Measurements from ENCODE around the gene BTBD18.

BTBD18 gene

GRCh38 chr11:57775491-57775890 lies 23.9 kb upstream of the BTBD18 start:
- no peak for DNase-seq

GRCh38 chr11:57773026-57773598 lies 21.5 kb upstream of the BTBD18 start:
- no peak for DNase-seq

- no peak for DNase-seq
These were observed 20.9 kb upstream of the BTBD18 start for GRCh38 chr11:57772562-57772961.

GRCh38 chr11:57771365-57771764 lies 19.7 kb upstream of the BTBD18 start:
- no peak for DNase-seq

GRCh38 chr11:57770793-57771192 lies 19.2 kb upstream of the BTBD18 start:
- DNase-seq, result no peak

- no peak for DNase-seq
These were observed 13.4 kb upstream of the BTBD18 start for GRCh38 chr11:57764972-57765371.

- no peak for DNase-seq
These were observed 12.9 kb upstream of the BTBD18 start for GRCh38 chr11:57764566-57764965.

GRCh38 chr11:57764021-57764420 lies 12.4 kb upstream of the BTBD18 start:
- no peak for DNase-seq

GRCh38 chr11:57763568-57763967 lies 11.9 kb upstream of the BTBD18 start:
- no peak for DNase-seq

- DNase-seq, result no peak
These were observed 10.7 kb upstream of the BTBD18 start for GRCh38 chr11:57762235-57762861.

GRCh38 chr11:57761301-57762234 lies 9.9 kb upstream of the BTBD18 start, which contains the start of gene CTNND1:
CTNND1 (plus strand) TSS chr11:57761802; CDS start chr11:57791479, 29,677 bp downstream.
- peak; percentile 89 for DNase-seq

GRCh38 chr11:57758174-57758573 lies 6.6 kb upstream of the BTBD18 start:
- DNase-seq, result no peak

- DNase-seq, result no peak
These were observed 1.3 kb upstream of the BTBD18 start for GRCh38 chr11:57752954-57753353.

GRCh38 chr11:57751176-57751575 lies 443 bp downstream of the BTBD18 start:
- no peak for DNase-seq

- DNase-seq, result no peak
These were observed 4.7 kb downstream of the BTBD18 start for GRCh38 chr11:57746920-57747319.

GRCh38 chr11:57745206-57745605 lies 6.4 kb downstream of the BTBD18 start:
- DNase-seq, result no peak

- no peak for DNase-seq
These were observed 7.3 kb downstream of the BTBD18 start for GRCh38 chr11:57744357-57744756.

- no peak for DNase-seq
These were observed 9.5 kb downstream of the BTBD18 start for GRCh38 chr11:57742087-57742452.

GRCh38 chr11:57741132-57742086 lies 10.2 kb downstream of the BTBD18 start, which contains the start of gene SELENOH:
SELENOH (plus strand) TSS chr11:57741491; CDS start chr11:57741596, 105 bp downstream.
- peak; percentile 94 for DNase-seq

- DNase-seq, result no peak
These were observed 15.9 kb downstream of the BTBD18 start for GRCh38 chr11:57735619-57736298.

GRCh38 chr11:57732661-57733060 lies 19.0 kb downstream of the BTBD18 start:
- no peak for DNase-seq

GRCh38 chr11:57729479-57729878 lies 22.1 kb downstream of the BTBD18 start:
- no peak for DNase-seq
